GM19240 (cell line): ENCODE measurements around the gene WNK2.

Experiments
- DNase-seq: peaks from one replicate; pipeline ENCODE4 v3.0.0; 2011; ENCODE audit warnings: low spot score; ENCODE audit not compliant: insufficient read length

WNK2 gene

GRCh38 chr9:93161786-93162562, 22.0 kb upstream of the WNK2 start:
- DNase-seq: no peak

- DNase-seq: no peak
These were observed 19.9 kb upstream of the WNK2 start for GRCh38 chr9:93164085-93164484.

GRCh38 chr9:93166699-93167098, 17.2 kb upstream of the WNK2 start:
- DNase-seq: no peak

- no peak for DNase-seq
These were observed 16.8 kb upstream of the WNK2 start for GRCh38 chr9:93167185-93167584.

- DNase-seq: no peak
These were observed 16.1 kb upstream of the WNK2 start for GRCh38 chr9:93167838-93168237.

- no peak for DNase-seq
These were observed 15.4 kb upstream of the WNK2 start for GRCh38 chr9:93168581-93168980.

- DNase-seq: no peak
These were observed 14.5 kb upstream of the WNK2 start for GRCh38 chr9:93169444-93169843.

GRCh38 chr9:93170571-93170970, 13.4 kb upstream of the WNK2 start:
- no peak for DNase-seq

- DNase-seq: no peak
These were observed 12.5 kb upstream of the WNK2 start for GRCh38 chr9:93171261-93171990.

- no peak for DNase-seq
These were observed 11.1 kb upstream of the WNK2 start for GRCh38 chr9:93172666-93173364.

GRCh38 chr9:93173365-93174051, 10.4 kb upstream of the WNK2 start:
- no peak for DNase-seq

- no peak for DNase-seq
These were observed 9.0 kb upstream of the WNK2 start for GRCh38 chr9:93174976-93175375.

GRCh38 chr9:93177676-93178075, 6.3 kb upstream of the WNK2 start:
- DNase-seq: no peak

GRCh38 chr9:93178851-93179786, 4.8 kb upstream of the WNK2 start:
- DNase-seq: no peak

- DNase-seq: no peak
These were observed 3.0 kb upstream of the WNK2 start for GRCh38 chr9:93180938-93181337.

GRCh38 chr9:93181672-93182435, 2.1 kb upstream of the WNK2 start:
- no peak for DNase-seq

GRCh38 chr9:93182572-93182971, 1.4 kb upstream of the WNK2 start:
- DNase-seq: no peak

- DNase-seq: no peak
These were observed 742 bp upstream of the WNK2 start for GRCh38 chr9:93183131-93183662.

GRCh38 chr9:93184432-93185265, 710 bp downstream of the WNK2 start:
- no peak for DNase-seq
